Tibial nerve (tissue), 4 donors: ENCODE results near the gene SOWAHB. TPM values are rescaled to one million over a fixed set of nuclear protein-coding genes. Genes with fewer than 3 reads are reported as not detected.

ENCODE experiments used
- DNase-seq, 2 donors: peaks; one replicate each; pipeline ENCODE4 v3.0.0-alpha.2; 2019; ENCODE audit warnings: low spot score in 2 of 2
- H3K27ac ChIP-seq, 4 donors: fragments of 200-600 bp; sonication (generic) in 3 of 4; one replicate each; pipeline ENCODE4 v1.5.1; 2017 to 2019; ENCODE audit warnings: mild to moderate bottlenecking in 1 of 4
- H3K27me3 ChIP-seq, 2 donors: fragments of 200-600 bp; sonication (generic) in 1 of 2; one replicate each; pipeline versions ENCODE4 v1.5.1 to v1.6.0; 2017 to 2019
- H3K36me3 ChIP-seq, 3 donors: fragments of 200-600 bp; sonication (generic); one replicate each; pipeline ENCODE4 v1.5.1; 2018 to 2019
- H3K4me1 ChIP-seq, 4 donors: fragments of 200-600 bp; sonication (generic) in 3 of 4; one replicate each; pipeline ENCODE4 v1.5.1; 2017 to 2019
- H3K4me3 ChIP-seq, 4 donors: fragments of 200-600 bp; sonication (generic) in 3 of 4; one replicate each; pipeline ENCODE4 v1.5.1; 2017 to 2019; ENCODE audit warnings: mild to moderate bottlenecking in 1 of 4, moderate library complexity in 1 of 4
- H3K9me3 ChIP-seq, 4 donors: fragments of 200-600 bp; sonication (generic) in 3 of 4; one replicate each; pipeline ENCODE4 v1.5.1; 2017 to 2019
- EP300 ChIP-seq, 2 donors: sonication (generic); formaldehyde crosslinking; IDR thresholded peaks; one replicate each; pipeline ENCODE4 v1.6.1; 2017; ENCODE audit warnings: antibody characterized with exemption in 2 of 2, mild to moderate bottlenecking in 1 of 2
- POLR2A ChIP-seq, 2 donors: fragments of 450-650 bp; IDR thresholded peaks; one replicate each; pipeline ENCODE4 v1.6.1; 2017; ENCODE audit warnings: antibody characterized with exemption in 2 of 2, mild to moderate bottlenecking in 2 of 2, moderate library complexity in 2 of 2
- WGBS, 2 donors: methylation state at CpG; one replicate each; pipeline ENCODE4 v1.1.5; 2018; 5-methylcytosine and 5-hydroxymethylcytosine counted together
- total RNA-seq, 4 donors: library from RNA; depleted of rRNA; stranded (reverse); fragments of >200 nt; gene quantifications; one replicate each; pipeline ENCODE4 v1.1.0, GENCODE V29; 2016
- TF ChIP-seq, protein P1 (sequence below), 5 experiments: fragments of 200-600 bp in 3 of 5; fragments of 450-650 bp in 2 of 5; sonication (generic) in 3 of 5; IDR thresholded peaks; one replicate each; pipeline ENCODE4 v1.5.1; 2016 to 2019; ENCODE audit warnings: antibody characterized with exemption in 5 of 5, mild to moderate bottlenecking in 3 of 5, moderate library complexity in 2 of 5

SOWAHB gene
- total RNA-seq, 4 donors from 2014 or later, result 0.21 to 0.90 TPM; not detected in 2

- no peak for DNase-seq
- Histone ChIP-seq H3K36me3 (no peaks in the 10 kb centered on the region), H3K9me3 (no peaks in the 10 kb centered on the region), H3K4me1 (peaks cover 0 to 22% (median 6%) of the 10 kb centered on the region in 4 donors), H3K4me3 (no peak overlapping the region), H3K27me3 (peaks cover 0 to 56% of the 10 kb centered on the region in 2 donors), H3K27ac (no peak overlapping the region)
- WGBS, 2 donors, result 100% methylated on average over 6 to 8 of the region's 8 CpGs
- TF ChIP-seq POLR2A (IDR thresholded peaks at IDR 0.05), result no peak
- TF ChIP-seq, protein P1, sequence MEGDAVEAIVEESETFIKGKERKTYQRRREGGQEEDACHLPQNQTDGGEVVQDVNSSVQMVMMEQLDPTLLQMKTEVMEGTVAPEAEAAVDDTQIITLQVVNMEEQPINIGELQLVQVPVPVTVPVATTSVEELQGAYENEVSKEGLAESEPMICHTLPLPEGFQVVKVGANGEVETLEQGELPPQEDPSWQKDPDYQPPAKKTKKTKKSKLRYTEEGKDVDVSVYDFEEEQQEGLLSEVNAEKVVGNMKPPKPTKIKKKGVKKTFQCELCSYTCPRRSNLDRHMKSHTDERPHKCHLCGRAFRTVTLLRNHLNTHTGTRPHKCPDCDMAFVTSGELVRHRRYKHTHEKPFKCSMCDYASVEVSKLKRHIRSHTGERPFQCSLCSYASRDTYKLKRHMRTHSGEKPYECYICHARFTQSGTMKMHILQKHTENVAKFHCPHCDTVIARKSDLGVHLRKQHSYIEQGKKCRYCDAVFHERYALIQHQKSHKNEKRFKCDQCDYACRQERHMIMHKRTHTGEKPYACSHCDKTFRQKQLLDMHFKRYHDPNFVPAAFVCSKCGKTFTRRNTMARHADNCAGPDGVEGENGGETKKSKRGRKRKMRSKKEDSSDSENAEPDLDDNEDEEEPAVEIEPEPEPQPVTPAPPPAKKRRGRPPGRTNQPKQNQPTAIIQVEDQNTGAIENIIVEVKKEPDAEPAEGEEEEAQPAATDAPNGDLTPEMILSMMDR (IDR thresholded peaks at IDR 0.05), result no peak
Measured at GRCh38 chr4:76896048-76896447, 1.9 kb downstream of the SOWAHB start.

DNA sequence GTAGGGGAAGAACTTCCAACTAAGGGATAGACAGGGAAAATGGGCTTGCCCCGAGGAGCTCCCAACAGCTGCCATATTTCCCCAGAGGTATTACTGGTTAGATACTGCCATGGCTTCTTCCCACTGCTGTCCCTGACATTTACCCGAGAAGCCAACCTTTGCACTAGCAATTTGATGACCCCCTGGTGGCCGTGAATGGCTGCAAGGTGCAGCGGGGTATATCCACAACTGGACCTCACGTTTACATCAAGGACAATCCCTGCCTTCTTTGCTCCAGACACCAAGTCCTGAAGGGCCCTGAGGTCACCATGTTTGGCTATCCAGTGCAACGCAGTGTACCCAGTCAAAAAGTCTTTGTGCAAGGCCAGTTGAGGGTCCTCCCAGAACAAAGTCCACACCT is 2.3 kb downstream of the SOWAHB start:
- TF ChIP-seq EP300 (IDR thresholded peaks at IDR 0.05) (no peak), POLR2A (IDR thresholded peaks at IDR 0.05) (no peak)
- TF ChIP-seq, protein P1 (IDR thresholded peaks at IDR 0.05), result no peak
- WGBS, 2 donors, result 96 to 98% methylated on average over 6 of the region's 6 CpGs

GRCh38 chr4:76894537-76895255 is 3.2 kb downstream of the SOWAHB start:
- peaks cover 0 to 22% (median 6%) of the 10 kb centered on the region in 4 donors for H3K4me1 ChIP-seq
- no peak for TF ChIP-seq POLR2A (IDR thresholded peaks at IDR 0.05)
- TF ChIP-seq, protein P1 (IDR thresholded peaks at IDR 0.05), result no peak
- H3K27me3 ChIP-seq, result peaks cover 0 to 62% of the 10 kb centered on the region in 2 donors
- H3K36me3 ChIP-seq, result no peaks in the 10 kb centered on the region
- 76 to 84% methylated on average over 6 of the region's 6 CpGs for WGBS, 2 donors
- no peaks in the 10 kb centered on the region for H3K9me3 ChIP-seq
- no peak for DNase-seq
- no peak overlapping the region for H3K4me3 ChIP-seq
- no peak overlapping the region for H3K27ac ChIP-seq

More for the DNA sequence above, 2.3 kb downstream of the SOWAHB start:
- DNase-seq, result no peak
- peaks cover 0 to 22% (median 6%) of the 10 kb centered on the region in 4 donors for H3K4me1 ChIP-seq
- no peaks in the 10 kb centered on the region for H3K36me3 ChIP-seq
- no peak overlapping the region for H3K27ac ChIP-seq
- H3K9me3 ChIP-seq, result no peaks in the 10 kb centered on the region
- H3K27me3 ChIP-seq, result peaks cover 0 to 60% of the 10 kb centered on the region in 2 donors
- no peak overlapping the region for H3K4me3 ChIP-seq

DNA sequence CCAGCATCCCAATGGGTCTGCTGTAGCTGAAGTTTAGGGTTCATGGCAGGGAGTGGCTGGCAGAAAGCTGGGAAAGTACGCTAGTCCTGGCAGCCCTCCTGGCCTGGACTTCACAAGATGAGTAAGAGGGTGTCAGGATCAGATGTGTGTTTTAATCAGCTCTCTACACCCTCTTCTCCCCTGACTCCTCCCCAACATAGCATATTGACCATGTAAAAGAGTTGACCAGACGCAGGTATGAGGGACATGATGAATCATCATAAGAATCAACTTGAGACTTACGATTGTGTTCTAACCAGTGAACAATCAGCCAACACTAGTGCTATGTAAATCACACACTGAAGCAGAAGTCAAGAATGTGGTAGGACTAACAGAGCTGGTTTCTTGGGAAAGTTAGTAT is 5.3 kb downstream of the SOWAHB start:
- H3K36me3 ChIP-seq, result no peaks in the 10 kb centered on the region
- DNase-seq, result no peak
- H3K4me3 ChIP-seq, result no peak overlapping the region
- no peak for TF ChIP-seq EP300 (IDR thresholded peaks at IDR 0.05)
- no peak for TF ChIP-seq POLR2A (IDR thresholded peaks at IDR 0.05)
- TF ChIP-seq, protein P1 (IDR thresholded peaks at IDR 0.05), result no peak
- H3K27ac ChIP-seq, result no peak overlapping the region
- peaks cover 0 to 42% of the 10 kb centered on the region in 2 donors for H3K27me3 ChIP-seq
- 76 to 80% methylated on average over 3 of the region's 3 CpGs for WGBS, 2 donors
- H3K9me3 ChIP-seq, result no peaks in the 10 kb centered on the region
- H3K4me1 ChIP-seq, result peaks cover 0 to 11% (median 2%) of the 10 kb centered on the region in 4 donors

DNA sequence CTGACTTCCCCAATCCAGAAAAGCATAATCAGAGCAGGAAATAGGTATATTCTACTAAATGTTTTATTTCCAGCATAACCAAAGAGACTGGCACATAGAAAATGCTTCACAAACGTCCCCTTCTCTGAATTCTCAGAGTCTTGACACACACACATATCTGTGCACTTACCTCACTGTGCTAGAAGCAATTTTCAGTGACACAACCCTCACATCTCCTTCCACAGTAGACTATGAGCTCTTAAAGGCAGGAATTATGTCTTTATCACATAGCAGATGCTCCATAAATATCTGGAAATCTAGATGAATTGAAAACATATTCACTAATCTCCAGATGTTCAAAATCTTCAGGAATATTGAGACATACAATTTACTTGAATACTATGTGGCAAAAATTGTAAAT is 5.9 kb downstream of the SOWAHB start:
- Histone ChIP-seq H3K27ac (no peak overlapping the region), H3K4me1 (peaks cover 0 to 5% (median 0%) of the 10 kb centered on the region in 4 donors), H3K36me3 (no peaks in the 10 kb centered on the region), H3K27me3 (peaks cover 0 to 38% of the 10 kb centered on the region in 2 donors), H3K4me3 (no peak overlapping the region), H3K9me3 (no peaks in the 10 kb centered on the region)
- WGBS, 2 donors, result 31 to 36% methylated on average over 1 of the region's 1 CpG
- TF ChIP-seq, protein P1 (IDR thresholded peaks at IDR 0.05), result no peak
- TF ChIP-seq POLR2A (IDR thresholded peaks at IDR 0.05), result no peak
- no peak for TF ChIP-seq EP300 (IDR thresholded peaks at IDR 0.05)
- DNase-seq, result no peak
